HepG2 (cell line): ENCODE data around the gene SIVA1. TPM values are rescaled to one million over a fixed set of nuclear protein-coding genes. Genes with fewer than 3 reads are reported as not detected.

Experiments used
- CREM ChIP-seq, 2 experiments: sonication (generic) in 1 of 2; formaldehyde crosslinking in 1 of 2; IDR thresholded peaks; 2 replicates each; pipeline versions ENCODE4 v1.4.0 to v1.6.1; 2016 to 2020; ENCODE audit warnings: antibody characterized with exemption in 1 of 2, mild to moderate bottlenecking in 1 of 2, missing genetic modification reagents in 1 of 2
- GRHL1 ChIP-seq: sonication (generic); formaldehyde crosslinking; conservative IDR thresholded peaks from 2 replicates; pipeline ENCODE4 v1.8.0; 2022; ENCODE audit warnings: missing genetic modification reagents
- HDAC2 ChIP-seq: sonication (generic); formaldehyde crosslinking; IDR thresholded peaks from 2 replicates; pipeline ENCODE4 v1.4.0; 2020; ENCODE audit warnings: missing genetic modification reagents
- JUNB ChIP-seq: sonication (generic); formaldehyde crosslinking; IDR thresholded peaks from 2 replicates; pipeline ENCODE4 v1.8.0; 2022; ENCODE audit warnings: missing genetic modification reagents, mild to moderate bottlenecking, borderline replicate concordance
- NR2F6 ChIP-seq, 2 experiments: IDR thresholded peaks; 2 replicates each; pipeline ENCODE4 v1.6.1; 2016; ENCODE audit warnings: antibody characterized with exemption in 1 of 2, mild to moderate bottlenecking in 1 of 2
- PITX1 ChIP-seq: sonication (generic); formaldehyde crosslinking; IDR thresholded peaks from 2 replicates; pipeline ENCODE4 v1.5.1; 2020; ENCODE audit warnings: mild to moderate bottlenecking, missing genetic modification reagents
- SOX6 ChIP-seq, 2 experiments: fragments of 450-650 bp in 1 of 2; sonication (generic) in 1 of 2; formaldehyde crosslinking in 1 of 2; IDR thresholded peaks; 2 replicates each; pipeline versions ENCODE4 v1.4.0 to v1.6.1; 2017 to 2020; ENCODE audit warnings: antibody characterized with exemption in 1 of 2, mild to moderate bottlenecking in 1 of 2, missing genetic modification reagents in 1 of 2
- SRF ChIP-seq: IDR thresholded peaks from 2 replicates; pipeline ENCODE4 v1.6.1; 2011; ENCODE audit warnings: mild to moderate bottlenecking, low read depth, low read length, moderate library complexity
- TBX3 ChIP-seq: fragments of 450-650 bp; IDR thresholded peaks from 2 replicates; pipeline ENCODE4 v1.6.1; 2017; ENCODE audit warnings: antibody characterized with exemption, mild to moderate bottlenecking, inconsistent platforms, borderline replicate concordance
- ZFP41 ChIP-seq: sonication (generic); formaldehyde crosslinking; IDR thresholded peaks from 2 replicates; pipeline ENCODE4 v1.4.0; 2020; ENCODE audit warnings: mild to moderate bottlenecking, missing genetic modification reagents, borderline replicate concordance
- ZKSCAN5 ChIP-seq: sonication (generic); formaldehyde crosslinking; IDR thresholded peaks from 2 replicates; pipeline ENCODE4 v1.5.1; 2020; ENCODE audit warnings: mild to moderate bottlenecking, missing genetic modification reagents
- ZNF335 ChIP-seq: sonication (generic); formaldehyde crosslinking; IDR thresholded peaks from 2 replicates; pipeline ENCODE4 v1.4.0; 2020; ENCODE audit warnings: missing genetic modification reagents
- ZNF775 ChIP-seq: sonication (generic); formaldehyde crosslinking; IDR thresholded peaks from 2 replicates; pipeline ENCODE4 v1.4.0; 2020; ENCODE audit warnings: missing genetic modification reagents, mild to moderate bottlenecking, moderate library complexity, borderline replicate concordance
- ZNF850 ChIP-seq: sonication (generic); formaldehyde crosslinking; conservative IDR thresholded peaks from 2 replicates; pipeline ENCODE4 v1.9.0; 2021; ENCODE audit warnings: mild to moderate bottlenecking, missing genetic modification reagents
- polyA plus RNA-seq, 8 experiments: library from polyadenylated mRNA; depleted of rRNA in 3 of 8; stranded (reverse) in 7 of 8; unstranded in 1 of 8; fragments of >200 nt; fragmentation: Illumina TruSeq in 4 of 8; extraction: Trizol in 4 of 8; gene quantifications; 2 replicates each; pipeline versions ENCODE4 v1.2.1 to v1.2.3, GENCODE V29; 2011 to 2016; ENCODE audit warnings: low read depth in 4 of 8, missing spikeins in 1 of 8, mixed read lengths in 1 of 8; ENCODE audit not compliant: insufficient read depth in 1 of 8
- total RNA-seq, 5 experiments: library from RNA; depleted of rRNA; stranded (reverse); fragments of >200 nt; fragmentation: Illumina TruSeq; extraction: Trizol; gene quantifications; 2 replicates each; pipeline ENCODE4 v1.2.3, GENCODE V29; 2016; ENCODE audit warnings: low read depth in 1 of 5
- TF ChIP-seq, protein P1 (sequence below): sonication (generic); formaldehyde crosslinking; IDR thresholded peaks from 2 replicates; pipeline ENCODE4 v1.9.0; 2021; ENCODE audit warnings: mild to moderate bottlenecking, missing genetic modification reagents
- TF ChIP-seq, protein P2 (sequence below): sonication (generic); formaldehyde crosslinking; IDR thresholded peaks from 2 replicates; pipeline ENCODE4 v1.4.0; 2020; ENCODE audit warnings: mild to moderate bottlenecking, missing genetic modification reagents, borderline replicate concordance

The SIVA1 gene
- total and polyA plus RNA-seq, 2 of the 13 experiments (the other 11 are each of a cell fraction or from before 2014, with no cell fraction given), result 123 to 186 TPM

GRCh38 chr14:104749111-104749649 lies 3.8 kb upstream of the SIVA1 start (continued):
- TF ChIP-seq SRF (no peak), ZFP41 (CRISPR knock-in tag) (no peak), CREM (IDR thresholded peaks at IDR 0.05) (no peak), CREM (CRISPR knock-in tag; IDR thresholded peaks at IDR 0.05) (no peak), ZKSCAN5 (CRISPR knock-in tag) (0 out of 2 replicates have a peak, but pooled peaks have one; percentile 46), GRHL1 (CRISPR knock-in tag) (no peak), HDAC2 (CRISPR knock-in tag) (peak; percentile 73; the same call in 1 of the 2 replicates), ZNF335 (CRISPR knock-in tag) (no peak), PITX1 (CRISPR knock-in tag) (peak; percentile 77), JUNB (CRISPR knock-in tag) (no peak), TBX3 (0 out of 2 replicates have a peak, but pooled peaks have one; percentile 27), NR2F6 (IDR thresholded peaks at IDR 0.05) (peak; percentile 47; the same call in 1 of the 2 replicates), NR2F6 (CRISPR knock-in tag; IDR thresholded peaks at IDR 0.05) (peak; percentile 65), ZNF775 (no peak), ZNF850 (no peak), SOX6 (IDR thresholded peaks at IDR 0.05) (no peak), SOX6 (CRISPR knock-in tag; IDR thresholded peaks at IDR 0.05) (peak; percentile 70)
- TF ChIP-seq, protein P1, sequence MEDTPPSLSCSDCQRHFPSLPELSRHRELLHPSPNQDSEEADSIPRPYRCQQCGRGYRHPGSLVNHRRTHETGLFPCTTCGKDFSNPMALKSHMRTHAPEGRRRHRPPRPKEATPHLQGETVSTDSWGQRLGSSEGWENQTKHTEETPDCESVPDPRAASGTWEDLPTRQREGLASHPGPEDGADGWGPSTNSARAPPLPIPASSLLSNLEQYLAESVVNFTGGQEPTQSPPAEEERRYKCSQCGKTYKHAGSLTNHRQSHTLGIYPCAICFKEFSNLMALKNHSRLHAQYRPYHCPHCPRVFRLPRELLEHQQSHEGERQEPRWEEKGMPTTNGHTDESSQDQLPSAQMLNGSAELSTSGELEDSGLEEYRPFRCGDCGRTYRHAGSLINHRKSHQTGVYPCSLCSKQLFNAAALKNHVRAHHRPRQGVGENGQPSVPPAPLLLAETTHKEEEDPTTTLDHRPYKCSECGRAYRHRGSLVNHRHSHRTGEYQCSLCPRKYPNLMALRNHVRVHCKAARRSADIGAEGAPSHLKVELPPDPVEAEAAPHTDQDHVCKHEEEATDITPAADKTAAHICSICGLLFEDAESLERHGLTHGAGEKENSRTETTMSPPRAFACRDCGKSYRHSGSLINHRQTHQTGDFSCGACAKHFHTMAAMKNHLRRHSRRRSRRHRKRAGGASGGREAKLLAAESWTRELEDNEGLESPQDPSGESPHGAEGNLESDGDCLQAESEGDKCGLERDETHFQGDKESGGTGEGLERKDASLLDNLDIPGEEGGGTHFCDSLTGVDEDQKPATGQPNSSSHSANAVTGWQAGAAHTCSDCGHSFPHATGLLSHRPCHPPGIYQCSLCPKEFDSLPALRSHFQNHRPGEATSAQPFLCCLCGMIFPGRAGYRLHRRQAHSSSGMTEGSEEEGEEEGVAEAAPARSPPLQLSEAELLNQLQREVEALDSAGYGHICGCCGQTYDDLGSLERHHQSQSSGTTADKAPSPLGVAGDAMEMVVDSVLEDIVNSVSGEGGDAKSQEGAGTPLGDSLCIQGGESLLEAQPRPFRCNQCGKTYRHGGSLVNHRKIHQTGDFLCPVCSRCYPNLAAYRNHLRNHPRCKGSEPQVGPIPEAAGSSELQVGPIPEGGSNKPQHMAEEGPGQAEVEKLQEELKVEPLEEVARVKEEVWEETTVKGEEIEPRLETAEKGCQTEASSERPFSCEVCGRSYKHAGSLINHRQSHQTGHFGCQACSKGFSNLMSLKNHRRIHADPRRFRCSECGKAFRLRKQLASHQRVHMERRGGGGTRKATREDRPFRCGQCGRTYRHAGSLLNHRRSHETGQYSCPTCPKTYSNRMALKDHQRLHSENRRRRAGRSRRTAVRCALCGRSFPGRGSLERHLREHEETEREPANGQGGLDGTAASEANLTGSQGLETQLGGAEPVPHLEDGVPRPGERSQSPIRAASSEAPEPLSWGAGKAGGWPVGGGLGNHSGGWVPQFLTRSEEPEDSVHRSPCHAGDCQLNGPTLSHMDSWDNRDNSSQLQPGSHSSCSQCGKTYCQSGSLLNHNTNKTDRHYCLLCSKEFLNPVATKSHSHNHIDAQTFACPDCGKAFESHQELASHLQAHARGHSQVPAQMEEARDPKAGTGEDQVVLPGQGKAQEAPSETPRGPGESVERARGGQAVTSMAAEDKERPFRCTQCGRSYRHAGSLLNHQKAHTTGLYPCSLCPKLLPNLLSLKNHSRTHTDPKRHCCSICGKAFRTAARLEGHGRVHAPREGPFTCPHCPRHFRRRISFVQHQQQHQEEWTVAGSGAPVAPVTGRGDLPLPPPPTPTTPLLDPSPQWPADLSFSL (CRISPR knock-in tag), result no peak
- TF ChIP-seq, protein P2, sequence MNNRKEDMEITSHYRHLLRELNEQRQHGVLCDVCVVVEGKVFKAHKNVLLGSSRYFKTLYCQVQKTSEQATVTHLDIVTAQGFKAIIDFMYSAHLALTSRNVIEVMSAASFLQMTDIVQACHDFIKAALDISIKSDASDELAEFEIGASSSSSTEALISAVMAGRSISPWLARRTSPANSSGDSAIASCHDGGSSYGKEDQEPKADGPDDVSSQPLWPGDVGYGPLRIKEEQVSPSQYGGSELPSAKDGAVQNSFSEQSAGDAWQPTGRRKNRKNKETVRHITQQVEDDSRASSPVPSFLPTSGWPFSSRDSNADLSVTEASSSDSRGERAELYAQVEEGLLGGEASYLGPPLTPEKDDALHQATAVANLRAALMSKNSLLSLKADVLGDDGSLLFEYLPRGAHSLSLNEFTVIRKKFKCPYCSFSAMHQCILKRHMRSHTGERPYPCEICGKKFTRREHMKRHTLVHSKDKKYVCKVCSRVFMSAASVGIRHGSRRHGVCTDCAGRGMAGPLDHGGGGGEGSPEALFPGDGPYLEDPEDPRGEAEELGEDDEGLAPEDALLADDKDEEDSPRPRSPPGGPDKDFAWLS (CRISPR knock-in tag), result no peak
